C4-2B (cell line): ENCODE results near the gene GAL3ST1.

Source experiments
- ZFX ChIP-seq: fragments of 450-650 bp; IDR thresholded peaks from 2 replicates; pipeline ENCODE4 v1.6.1; 2017
- TF ChIP-seq, protein P1 (sequence below): fragments of 450-650 bp; conservative IDR thresholded peaks from 2 replicates; pipeline ENCODE4 v1.5.1; 2017; ENCODE audit warnings: mild to moderate bottlenecking

DNA sequence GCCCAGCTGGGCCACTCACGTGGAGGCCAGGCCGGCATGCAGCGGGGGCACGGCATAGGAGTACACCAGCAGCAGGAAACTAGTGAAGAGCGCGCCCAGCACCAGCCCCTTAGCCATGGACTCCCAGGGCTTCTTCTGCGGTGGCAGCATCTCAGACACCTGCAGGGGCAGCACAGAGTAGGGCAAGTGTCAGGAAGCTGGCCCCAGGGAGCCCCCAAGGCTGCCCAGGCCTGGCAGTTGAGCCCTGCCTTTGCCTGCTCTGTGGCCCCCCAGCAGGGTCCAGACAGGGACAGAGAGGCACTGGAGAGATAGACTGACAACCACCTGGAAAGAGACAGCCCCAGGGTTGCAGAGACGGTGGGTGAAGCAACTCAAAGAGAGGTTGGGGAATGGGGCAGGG, 17.2 kb downstream of the GAL3ST1 start:
- TF ChIP-seq, protein P1, sequence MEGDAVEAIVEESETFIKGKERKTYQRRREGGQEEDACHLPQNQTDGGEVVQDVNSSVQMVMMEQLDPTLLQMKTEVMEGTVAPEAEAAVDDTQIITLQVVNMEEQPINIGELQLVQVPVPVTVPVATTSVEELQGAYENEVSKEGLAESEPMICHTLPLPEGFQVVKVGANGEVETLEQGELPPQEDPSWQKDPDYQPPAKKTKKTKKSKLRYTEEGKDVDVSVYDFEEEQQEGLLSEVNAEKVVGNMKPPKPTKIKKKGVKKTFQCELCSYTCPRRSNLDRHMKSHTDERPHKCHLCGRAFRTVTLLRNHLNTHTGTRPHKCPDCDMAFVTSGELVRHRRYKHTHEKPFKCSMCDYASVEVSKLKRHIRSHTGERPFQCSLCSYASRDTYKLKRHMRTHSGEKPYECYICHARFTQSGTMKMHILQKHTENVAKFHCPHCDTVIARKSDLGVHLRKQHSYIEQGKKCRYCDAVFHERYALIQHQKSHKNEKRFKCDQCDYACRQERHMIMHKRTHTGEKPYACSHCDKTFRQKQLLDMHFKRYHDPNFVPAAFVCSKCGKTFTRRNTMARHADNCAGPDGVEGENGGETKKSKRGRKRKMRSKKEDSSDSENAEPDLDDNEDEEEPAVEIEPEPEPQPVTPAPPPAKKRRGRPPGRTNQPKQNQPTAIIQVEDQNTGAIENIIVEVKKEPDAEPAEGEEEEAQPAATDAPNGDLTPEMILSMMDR: no peak
- TF ChIP-seq ZFX: no peak
